T-helper 1 cell treated with Interleukin-12 subunit alpha and Interleukin-12 subunit beta and Interleukin-4 antibody, amounts not matched to agents 30 μg/mL and 1 μg/mL, for 36 hours (primary cell): Measurements from ENCODE around the gene CRACR2A.

Experiments used
- H3K27ac Mint-ChIP-seq: one replicate; pipeline ENCODE4 v1.8.0; 2021; ENCODE audit warnings: mild to moderate bottlenecking, mixed read lengths
- H3K27me3 Mint-ChIP-seq: one replicate; pipeline ENCODE4 v1.8.0; 2021; ENCODE audit warnings: low read depth, mixed read lengths
- H3K36me3 Mint-ChIP-seq: one replicate; pipeline ENCODE4 v1.8.0; 2021; ENCODE audit warnings: low read depth, mixed read lengths
- H3K4me1 Mint-ChIP-seq: one replicate; pipeline ENCODE4 v1.8.0; 2021; ENCODE audit warnings: low read depth, mixed read lengths
- H3K4me3 Mint-ChIP-seq: one replicate; pipeline ENCODE4 v1.8.0; 2021; ENCODE audit warnings: mild to moderate bottlenecking, moderate library complexity, mixed read lengths
- H3K9me3 Mint-ChIP-seq: one replicate; pipeline ENCODE4 v1.8.0; 2021; ENCODE audit warnings: mixed read lengths

CRACR2A gene

DNA sequence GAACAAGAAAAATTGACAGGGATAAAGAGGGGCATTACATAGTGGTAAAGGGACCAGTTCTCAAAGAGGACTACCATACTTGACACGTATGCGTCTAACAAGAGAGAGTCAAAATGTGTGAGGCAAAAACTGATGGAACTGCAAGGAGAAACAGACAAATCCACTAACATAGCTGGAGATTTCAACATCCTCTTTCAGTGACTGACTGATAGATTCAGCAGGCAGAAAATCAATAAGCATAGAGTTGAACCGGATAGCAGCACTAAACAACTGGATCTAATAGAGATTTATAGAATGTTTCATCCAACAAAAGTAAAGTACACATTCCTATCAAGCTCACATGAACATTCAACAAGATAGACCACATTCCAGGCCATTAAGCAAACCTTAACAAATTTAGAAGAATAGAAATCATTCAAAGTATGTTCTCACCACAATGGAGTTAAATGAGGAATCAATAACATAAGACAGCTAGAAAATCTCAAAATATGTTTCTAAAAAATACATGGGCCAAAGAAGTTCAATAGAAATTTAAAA, 16.1 kb upstream of the CRACR2A start:
- no peaks in the 10 kb centered on the region for H3K27me3 Mint-ChIP-seq
- H3K9me3 Mint-ChIP-seq: peaks cover 8% of the 10 kb centered on the region
- no peak overlapping the region for H3K27ac Mint-ChIP-seq
- peaks cover 17% of the 10 kb centered on the region for H3K4me1 Mint-ChIP-seq
- H3K36me3 Mint-ChIP-seq: peaks cover 3% of the 10 kb centered on the region
- no peak overlapping the region for H3K4me3 Mint-ChIP-seq

DNA sequence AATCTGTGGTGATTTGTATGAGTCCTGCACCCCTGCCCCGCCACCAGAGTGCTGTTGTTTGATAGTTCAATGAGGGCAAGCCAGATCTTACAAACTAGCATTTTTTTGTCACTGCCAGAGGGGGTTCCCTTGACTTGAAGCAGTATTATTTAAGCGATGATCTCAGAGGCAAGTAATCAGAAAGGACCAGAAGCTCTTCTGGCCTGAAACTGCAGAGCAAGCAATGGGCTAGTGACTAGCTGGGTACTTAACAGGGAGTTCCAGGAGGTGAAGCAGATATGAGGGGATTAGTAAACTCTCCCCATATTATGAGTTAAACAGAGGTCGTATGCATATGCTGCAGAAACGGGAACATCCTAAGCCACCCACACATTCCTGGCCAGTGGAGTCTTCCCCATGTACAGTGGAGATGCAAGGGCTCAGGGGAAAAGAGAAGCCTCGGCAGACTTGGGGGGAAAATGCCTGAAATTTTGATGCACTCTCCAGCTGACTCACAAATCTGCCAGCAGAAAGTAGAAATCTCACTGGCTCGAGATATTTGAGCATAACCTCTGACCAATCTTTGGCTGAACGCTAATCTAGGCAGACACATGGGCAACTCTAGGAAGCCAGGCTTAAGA, 8.3 kb upstream of the CRACR2A start:
- Mint-ChIP-seq H3K4me1 (peaks cover 19% of the 10 kb centered on the region), H3K9me3 (no peaks in the 10 kb centered on the region), H3K4me3 (no peak overlapping the region), H3K27me3 (no peaks in the 10 kb centered on the region), H3K27ac (no peak overlapping the region), H3K36me3 (peaks cover 12% of the 10 kb centered on the region)

DNA sequence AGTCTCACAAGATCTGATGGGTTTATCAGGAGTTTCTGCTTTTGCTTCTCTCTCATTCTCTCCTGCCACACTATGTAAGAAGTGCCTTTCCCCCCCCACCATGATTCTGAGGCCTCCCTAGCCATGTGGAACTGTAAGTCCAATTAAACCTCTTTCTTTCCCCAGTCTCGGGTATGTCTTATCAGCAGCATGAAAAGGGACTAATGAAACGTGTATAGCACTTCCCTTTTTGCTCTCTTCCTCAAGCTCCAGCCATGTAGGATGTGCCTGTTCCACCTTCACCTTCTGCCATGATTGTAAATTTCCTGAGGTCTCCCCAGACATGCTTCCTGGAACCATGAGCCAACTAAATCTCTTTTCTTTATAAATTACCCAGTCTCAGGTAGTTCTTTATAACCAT, 7.0 kb upstream of the CRACR2A start:
- Mint-ChIP-seq H3K9me3 (no peaks in the 10 kb centered on the region), H3K4me3 (no peak overlapping the region), H3K27ac (no peak overlapping the region), H3K36me3 (peaks cover 12% of the 10 kb centered on the region), H3K4me1 (peaks cover 18% of the 10 kb centered on the region), H3K27me3 (no peaks in the 10 kb centered on the region)

DNA sequence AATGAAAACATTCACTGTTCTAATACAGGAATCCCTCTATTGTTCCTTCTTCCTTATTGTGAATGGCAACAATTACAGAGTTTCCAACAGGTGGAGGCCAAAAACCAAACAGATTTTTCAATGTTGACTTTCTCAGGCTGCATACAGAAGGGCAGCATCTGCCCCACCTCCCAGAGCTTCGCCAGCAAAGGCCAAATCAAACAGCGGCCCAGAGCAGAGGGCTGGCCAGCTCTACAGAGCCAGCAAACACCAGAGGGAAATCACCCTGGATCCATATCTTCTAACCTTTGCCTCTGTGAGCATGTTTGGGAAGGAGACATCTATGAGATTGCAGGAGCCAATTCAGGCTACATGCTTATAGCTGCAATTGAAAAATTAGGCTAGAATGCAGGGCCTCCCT, 4.4 kb upstream of the CRACR2A start:
- H3K27me3 Mint-ChIP-seq: no peaks in the 10 kb centered on the region
- H3K4me3 Mint-ChIP-seq: no peak overlapping the region
- H3K4me1 Mint-ChIP-seq: peaks cover 18% of the 10 kb centered on the region
- H3K9me3 Mint-ChIP-seq: no peaks in the 10 kb centered on the region
- H3K27ac Mint-ChIP-seq: no peak overlapping the region
- peaks cover 12% of the 10 kb centered on the region for H3K36me3 Mint-ChIP-seq

DNA sequence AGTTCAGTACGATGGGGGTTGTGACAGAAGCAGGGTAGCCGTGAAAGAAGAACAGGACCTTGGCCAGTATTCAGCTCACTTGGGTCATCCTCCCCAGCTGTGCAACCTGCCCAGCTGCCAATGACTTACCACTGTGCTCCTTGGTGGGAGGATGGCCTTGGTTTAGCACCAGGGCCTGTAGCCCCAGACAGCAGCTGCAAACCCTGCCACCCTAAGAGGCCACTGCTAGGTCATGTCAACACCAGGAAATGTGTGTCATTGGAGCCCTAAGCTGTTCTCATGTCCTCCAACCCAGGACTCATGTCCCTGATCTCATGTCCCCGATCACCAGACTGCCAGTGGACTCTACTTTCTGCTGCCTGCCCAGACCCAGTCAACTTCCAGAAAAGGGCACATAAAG, 3.0 kb upstream of the CRACR2A start:
- Mint-ChIP-seq H3K4me1 (peaks cover 31% of the 10 kb centered on the region), H3K9me3 (no peaks in the 10 kb centered on the region), H3K27ac (no peak overlapping the region), H3K27me3 (no peaks in the 10 kb centered on the region), H3K4me3 (no peak overlapping the region), H3K36me3 (peaks cover 23% of the 10 kb centered on the region)

DNA sequence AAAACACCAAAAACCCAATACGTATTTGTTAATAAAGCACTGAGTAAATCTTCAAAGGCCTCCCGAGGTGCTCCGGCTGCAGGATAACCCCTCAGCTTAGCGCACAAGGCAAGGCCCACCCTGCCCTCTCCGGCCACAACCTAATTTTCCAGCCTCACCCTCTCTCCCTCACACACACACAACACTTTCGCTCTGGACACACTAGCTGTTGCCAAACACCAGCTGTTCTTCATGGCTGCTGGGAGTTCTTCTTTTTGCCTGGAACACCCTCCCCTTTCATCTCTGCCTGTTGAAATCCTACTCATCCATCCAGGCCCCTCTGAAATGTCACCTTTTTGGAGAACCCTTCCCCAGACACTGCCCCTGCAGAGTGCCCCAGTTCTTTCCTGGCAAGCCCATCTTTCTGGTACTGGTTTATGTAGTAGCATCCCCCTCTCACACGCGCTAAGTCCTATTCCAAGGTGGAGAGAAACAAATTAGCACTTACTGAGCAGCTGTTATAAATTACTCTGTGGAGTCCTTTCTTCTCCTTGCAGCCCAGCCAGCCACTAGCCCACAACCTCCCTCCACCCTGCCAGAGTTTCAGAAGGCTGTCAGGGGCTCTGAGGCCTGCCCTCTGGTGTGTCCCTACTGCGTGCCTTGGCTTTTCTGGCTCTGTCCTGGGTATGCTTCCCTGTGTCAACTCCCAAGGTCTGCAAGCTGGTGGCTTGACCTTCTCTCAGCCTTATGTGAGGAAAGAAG, 805 bp upstream of the CRACR2A start:
- Mint-ChIP-seq H3K9me3 (no peaks in the 10 kb centered on the region), H3K4me1 (peaks cover 42% of the 10 kb centered on the region), H3K27ac (peak overlapping the region; percentile 93), H3K4me3 (peak overlapping the region; percentile 89), H3K36me3 (peaks cover 34% of the 10 kb centered on the region), H3K27me3 (no peaks in the 10 kb centered on the region)

DNA sequence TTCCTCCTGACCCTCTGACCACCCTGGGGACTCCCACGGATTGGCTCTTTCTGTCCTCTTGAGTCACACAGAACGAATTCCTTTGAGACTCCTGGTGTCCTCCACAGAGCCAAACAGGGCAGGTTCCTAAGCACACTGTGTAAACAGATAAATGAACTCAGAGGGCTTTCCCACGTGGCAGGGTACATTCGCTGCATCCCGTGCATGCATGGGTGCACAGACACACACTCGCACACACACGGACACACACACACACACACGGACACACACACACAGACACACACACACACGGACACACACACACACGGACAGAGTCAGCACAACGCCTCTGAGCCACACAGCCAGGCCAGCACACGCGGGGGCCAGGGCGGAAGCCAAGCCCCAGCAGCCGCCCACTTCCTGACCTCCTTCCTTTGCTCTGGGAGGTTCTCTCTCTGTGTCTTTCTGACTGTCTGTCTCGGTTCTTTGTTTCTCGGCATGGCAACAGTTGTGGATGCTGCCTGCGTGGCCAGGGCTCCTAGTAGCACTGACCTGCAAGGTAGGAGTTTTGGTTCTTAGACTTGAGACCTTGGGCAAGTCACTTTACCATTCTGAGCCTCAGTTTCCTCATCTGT, 706 bp downstream of the CRACR2A start:
- H3K27ac Mint-ChIP-seq: peak overlapping the region; percentile 88
- H3K4me3 Mint-ChIP-seq: peak overlapping the region; percentile 89
- H3K9me3 Mint-ChIP-seq: no peaks in the 10 kb centered on the region
- peaks cover 32% of the 10 kb centered on the region for H3K36me3 Mint-ChIP-seq
- H3K4me1 Mint-ChIP-seq: peaks cover 47% of the 10 kb centered on the region
- no peaks in the 10 kb centered on the region for H3K27me3 Mint-ChIP-seq

DNA sequence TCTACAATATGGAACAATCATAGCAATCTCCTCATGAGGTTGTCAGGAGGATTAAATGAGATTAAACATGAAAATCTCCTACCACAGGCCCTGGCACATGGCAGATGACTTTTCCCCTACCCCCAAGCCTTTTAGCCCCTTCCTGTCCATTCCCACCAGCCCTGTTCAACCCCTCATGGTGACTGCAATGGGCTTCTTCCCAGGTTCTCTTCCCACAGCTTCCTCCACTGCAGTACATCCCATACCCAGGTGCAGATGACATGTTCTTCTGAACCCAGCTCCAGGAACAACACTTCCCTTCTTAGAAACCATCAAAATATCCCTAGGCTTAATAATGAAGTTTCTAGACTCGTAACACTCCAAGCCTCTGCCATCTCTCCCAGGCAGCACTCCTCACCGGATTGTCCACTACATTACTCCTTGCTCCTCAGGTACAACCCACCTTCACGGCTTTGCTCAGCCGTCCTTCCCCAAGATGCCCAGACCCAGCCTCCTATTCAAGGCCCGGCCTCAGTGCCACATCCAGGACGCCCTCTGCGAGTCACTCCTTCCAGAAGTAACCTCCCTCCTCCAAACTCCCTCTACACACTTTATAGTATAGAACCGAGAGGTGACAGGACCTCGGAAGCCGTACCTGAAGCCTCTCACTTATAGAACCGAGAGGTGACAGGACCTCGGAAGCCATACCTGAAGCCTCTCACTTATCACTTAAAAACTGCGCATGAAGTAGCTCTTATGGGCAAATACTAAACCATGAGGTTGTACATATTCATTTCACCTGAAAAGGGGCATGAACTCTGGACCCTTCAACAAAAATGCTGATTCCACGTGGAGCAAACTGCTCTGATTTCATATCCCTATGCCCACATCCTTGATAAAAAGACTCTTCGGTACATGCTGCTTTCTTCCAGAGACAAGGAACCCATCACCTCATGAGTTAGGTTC, 1.5 kb downstream of the CRACR2A start:
- Mint-ChIP-seq H3K36me3 (peaks cover 33% of the 10 kb centered on the region), H3K27me3 (no peaks in the 10 kb centered on the region), H3K4me3 (peak overlapping the region; percentile 89), H3K4me1 (peaks cover 48% of the 10 kb centered on the region), H3K27ac (peak overlapping the region; percentile 88), H3K9me3 (no peaks in the 10 kb centered on the region)

DNA sequence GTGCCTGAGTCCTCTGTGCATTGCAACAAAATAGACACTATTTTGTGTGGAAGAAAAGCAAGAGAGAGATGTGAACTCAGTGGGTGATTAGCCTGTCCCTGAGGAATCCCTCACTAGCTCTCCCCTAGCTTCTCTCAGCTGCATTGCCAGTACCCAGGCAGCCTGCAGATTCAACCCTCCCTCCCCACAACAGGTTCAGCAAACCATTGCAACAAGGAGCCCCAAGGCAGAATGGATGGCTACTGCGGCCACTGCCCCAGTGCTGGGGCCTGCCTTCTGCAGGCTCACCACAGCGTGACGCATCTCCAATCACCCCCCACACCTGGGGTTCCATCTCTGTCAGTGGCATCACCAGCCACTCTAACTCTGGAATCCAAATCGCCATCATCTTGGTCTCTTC, 2.3 kb downstream of the CRACR2A start:
- Mint-ChIP-seq H3K27ac (peak overlapping the region; percentile 88), H3K36me3 (peaks cover 38% of the 10 kb centered on the region), H3K4me3 (peak overlapping the region; percentile 89), H3K4me1 (peaks cover 52% of the 10 kb centered on the region), H3K9me3 (no peaks in the 10 kb centered on the region), H3K27me3 (no peaks in the 10 kb centered on the region)

DNA sequence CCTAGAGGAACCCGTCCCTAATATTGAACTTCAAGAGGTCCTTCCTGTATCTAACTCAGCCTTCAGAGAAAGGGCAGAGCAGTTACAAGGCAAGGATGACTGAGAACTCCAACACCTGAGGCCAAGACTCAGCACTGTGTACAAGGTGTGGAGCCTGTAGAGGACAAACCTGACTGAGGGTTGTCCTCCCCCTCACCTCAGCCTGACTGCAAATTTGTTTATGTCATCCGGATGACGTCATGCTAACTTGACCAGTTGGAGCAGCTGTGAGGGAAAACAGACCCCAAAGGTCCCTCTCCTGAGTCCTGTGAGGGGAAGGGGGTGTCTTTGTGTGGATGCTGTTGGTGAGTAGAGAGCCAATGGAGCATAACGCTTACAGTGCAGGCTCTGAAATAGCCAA, 4.3 kb downstream of the CRACR2A start:
- Mint-ChIP-seq H3K9me3 (no peaks in the 10 kb centered on the region), H3K4me1 (peaks cover 63% of the 10 kb centered on the region), H3K4me3 (no peak overlapping the region), H3K27me3 (no peaks in the 10 kb centered on the region), H3K36me3 (peaks cover 50% of the 10 kb centered on the region), H3K27ac (no peak overlapping the region)

DNA sequence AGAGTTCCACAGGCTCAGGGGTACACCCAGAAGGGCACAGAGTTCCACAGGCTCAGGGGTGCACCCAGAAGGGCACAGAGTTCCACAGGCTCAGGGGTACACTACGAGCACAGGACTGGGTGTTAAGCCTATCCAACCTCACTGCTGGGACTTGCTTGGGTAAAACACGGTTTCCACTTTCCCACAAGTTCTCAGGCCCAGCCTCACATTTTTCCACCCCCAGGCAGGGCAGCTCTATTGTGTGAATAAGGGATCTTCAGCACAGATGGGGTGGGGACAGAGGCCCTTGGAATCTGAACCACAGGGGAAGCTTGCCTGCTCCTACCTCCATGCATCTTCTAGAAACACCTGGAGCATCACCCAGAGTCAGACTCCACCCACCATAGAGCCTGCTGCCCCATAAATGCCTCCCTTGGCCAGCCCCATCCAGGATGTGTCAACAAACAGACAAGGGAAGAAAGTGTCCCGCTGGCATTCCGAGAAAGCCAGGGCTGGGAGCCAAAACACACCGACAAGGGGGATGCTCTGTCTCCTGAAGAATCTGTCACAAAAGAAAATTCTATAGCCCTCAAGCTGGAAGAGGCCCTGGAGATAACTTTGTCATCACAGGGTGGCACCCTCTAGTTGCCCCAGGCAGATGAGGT, 4.8 kb downstream of the CRACR2A start:
- Mint-ChIP-seq H3K9me3 (no peaks in the 10 kb centered on the region), H3K27me3 (no peaks in the 10 kb centered on the region), H3K4me1 (peaks cover 63% of the 10 kb centered on the region), H3K27ac (peak overlapping the region; percentile 27), H3K4me3 (no peak overlapping the region), H3K36me3 (peaks cover 52% of the 10 kb centered on the region)

DNA sequence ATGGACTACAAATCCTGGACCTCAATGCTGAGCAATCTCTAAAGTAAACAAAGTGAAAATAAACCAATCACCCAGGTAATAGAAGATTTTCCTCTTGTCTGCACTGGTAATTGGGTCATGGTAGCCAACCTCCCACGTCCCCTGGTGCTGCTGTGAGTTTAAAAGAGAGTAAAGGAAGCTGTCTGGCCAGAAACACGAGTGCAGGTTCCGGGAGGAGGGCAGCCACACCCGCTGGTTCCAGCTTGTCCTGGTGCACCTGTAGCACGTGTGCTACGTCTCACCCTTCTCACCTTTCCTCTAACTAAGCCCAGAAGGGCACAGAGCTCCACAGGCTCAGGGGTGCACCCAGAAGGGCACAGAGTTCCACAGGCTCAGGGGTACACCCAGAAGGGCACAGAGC, 5.4 kb downstream of the CRACR2A start:
- Mint-ChIP-seq H3K4me1 (peaks cover 68% of the 10 kb centered on the region), H3K36me3 (peaks cover 56% of the 10 kb centered on the region), H3K4me3 (no peak overlapping the region), H3K27ac (peak overlapping the region; percentile 49), H3K9me3 (no peaks in the 10 kb centered on the region), H3K27me3 (no peaks in the 10 kb centered on the region)

DNA sequence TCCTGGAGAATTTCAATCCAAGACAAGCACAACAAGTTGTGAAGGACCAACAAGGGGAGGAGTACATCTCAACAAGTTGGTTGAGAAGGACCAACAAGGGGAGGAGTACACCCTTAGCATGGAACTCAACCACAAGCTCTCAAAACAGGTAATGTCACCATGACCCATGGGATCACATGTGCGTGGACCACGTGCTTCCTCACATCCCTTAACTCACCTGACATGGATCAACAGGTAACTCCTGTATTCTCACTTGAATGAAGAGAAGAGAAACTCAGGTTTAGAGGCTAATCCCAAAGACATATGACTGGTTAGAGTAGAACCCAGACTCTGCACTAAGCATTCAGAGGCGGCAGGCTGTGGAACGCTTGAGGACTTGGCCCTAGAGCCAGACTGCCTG, 6.2 kb downstream of the CRACR2A start:
- H3K36me3 Mint-ChIP-seq: peaks cover 55% of the 10 kb centered on the region
- H3K9me3 Mint-ChIP-seq: no peaks in the 10 kb centered on the region
- H3K4me3 Mint-ChIP-seq: no peak overlapping the region
- H3K4me1 Mint-ChIP-seq: peaks cover 68% of the 10 kb centered on the region
- H3K27me3 Mint-ChIP-seq: no peaks in the 10 kb centered on the region
- peak overlapping the region; percentile 33 for H3K27ac Mint-ChIP-seq

DNA sequence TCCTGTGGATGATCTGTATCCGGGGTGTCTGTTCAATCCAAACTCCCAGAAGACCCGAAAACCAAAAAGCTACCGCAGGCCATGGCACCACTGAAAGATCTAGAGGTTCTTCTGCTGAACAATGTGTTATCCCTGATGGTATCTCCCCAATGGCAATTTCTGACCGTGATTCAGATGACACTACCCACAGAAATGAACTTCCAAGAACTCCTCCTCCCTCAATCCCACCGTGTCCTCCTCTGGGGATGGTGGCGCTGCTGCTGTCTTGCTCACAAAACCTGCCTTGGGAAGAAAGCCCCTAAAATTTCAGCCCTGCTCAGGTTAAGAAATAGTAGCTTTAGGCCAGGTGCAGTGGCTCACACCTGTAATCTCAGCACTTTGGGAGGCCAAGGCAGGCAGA, 7.8 kb downstream of the CRACR2A start:
- H3K9me3 Mint-ChIP-seq: no peaks in the 10 kb centered on the region
- H3K4me3 Mint-ChIP-seq: no peak overlapping the region
- peaks cover 50% of the 10 kb centered on the region for H3K36me3 Mint-ChIP-seq
- peaks cover 56% of the 10 kb centered on the region for H3K4me1 Mint-ChIP-seq
- no peaks in the 10 kb centered on the region for H3K27me3 Mint-ChIP-seq
- H3K27ac Mint-ChIP-seq: peak overlapping the region; percentile 82
